ENCODE results near the gene FYB1. TPM values are rescaled to one million over a fixed set of nuclear protein-coding genes. Genes with fewer than 3 reads are reported as not detected.
A peak's percentile ranks its signal among the peaks of the same experiment; 100 is the strongest.

Gene FYB1
- total RNA-seq, 1 donor from 2014 or later = 1.6 TPM

DNA sequence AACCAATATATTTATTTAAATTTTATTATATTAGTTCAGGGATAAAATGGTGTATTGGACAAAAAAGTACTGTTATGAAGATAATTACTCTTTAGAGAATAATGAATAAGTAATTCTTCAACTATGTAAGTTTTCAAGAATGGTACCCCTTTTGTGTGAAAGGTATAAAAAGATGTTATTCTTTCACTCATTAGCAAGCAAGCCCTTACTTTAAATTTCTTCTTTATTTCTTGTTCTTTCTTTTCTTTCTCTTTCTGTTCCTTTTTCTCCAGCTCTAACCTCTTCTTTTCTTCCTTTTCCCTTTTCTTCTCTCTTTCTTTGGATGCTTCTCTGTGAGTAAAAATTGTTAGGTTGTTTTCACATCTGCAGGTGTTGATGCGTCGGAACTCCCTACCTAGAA is 82.0 kb downstream of the FYB1 start:
- no peak for FAIRE-seq
- no peak for DNase-seq (ENCODE audit: low spot score in 2 of 2)

DNA sequence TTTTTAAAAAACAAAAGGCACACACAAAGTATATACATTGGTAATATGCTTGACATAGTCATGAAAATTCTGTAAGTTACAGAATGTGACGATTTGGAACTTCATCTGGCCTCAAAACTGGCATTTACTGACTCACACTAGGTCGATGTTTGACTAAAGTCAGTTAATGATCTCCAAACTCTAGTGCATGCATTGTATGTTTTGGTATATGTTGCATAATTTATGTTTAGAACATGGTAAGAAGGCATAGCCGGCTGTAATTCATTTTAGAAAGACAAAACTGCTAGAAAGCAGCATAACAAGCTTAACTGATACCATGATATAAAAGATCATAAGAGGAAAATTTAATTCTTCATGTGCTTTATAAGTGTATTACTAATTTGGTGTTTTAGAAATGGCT is 86.6 kb downstream of the FYB1 start:
- DNase-seq (ENCODE audit: low spot score in 2 of 2) (no peak), FAIRE-seq (no peak)

DNA sequence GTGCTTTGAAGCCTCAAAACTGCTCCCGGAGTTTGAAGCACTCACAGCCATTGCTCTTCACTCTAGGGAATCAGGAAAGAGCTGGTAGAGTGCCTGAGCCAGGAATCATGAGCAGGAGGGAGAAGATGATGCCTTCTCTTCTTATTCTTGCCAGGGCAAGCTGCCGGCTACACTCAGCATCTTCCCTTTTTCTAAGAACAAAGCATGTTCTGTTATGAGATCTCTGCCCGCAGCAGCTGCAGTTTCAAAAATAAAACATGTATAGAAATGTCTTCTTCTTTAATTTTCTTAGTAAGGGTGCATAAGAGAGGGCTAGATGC is 87.3 kb downstream of the FYB1 start:
- FAIRE-seq (no peak), DNase-seq (ENCODE audit: low spot score in 2 of 2) (no peak)

DNA sequence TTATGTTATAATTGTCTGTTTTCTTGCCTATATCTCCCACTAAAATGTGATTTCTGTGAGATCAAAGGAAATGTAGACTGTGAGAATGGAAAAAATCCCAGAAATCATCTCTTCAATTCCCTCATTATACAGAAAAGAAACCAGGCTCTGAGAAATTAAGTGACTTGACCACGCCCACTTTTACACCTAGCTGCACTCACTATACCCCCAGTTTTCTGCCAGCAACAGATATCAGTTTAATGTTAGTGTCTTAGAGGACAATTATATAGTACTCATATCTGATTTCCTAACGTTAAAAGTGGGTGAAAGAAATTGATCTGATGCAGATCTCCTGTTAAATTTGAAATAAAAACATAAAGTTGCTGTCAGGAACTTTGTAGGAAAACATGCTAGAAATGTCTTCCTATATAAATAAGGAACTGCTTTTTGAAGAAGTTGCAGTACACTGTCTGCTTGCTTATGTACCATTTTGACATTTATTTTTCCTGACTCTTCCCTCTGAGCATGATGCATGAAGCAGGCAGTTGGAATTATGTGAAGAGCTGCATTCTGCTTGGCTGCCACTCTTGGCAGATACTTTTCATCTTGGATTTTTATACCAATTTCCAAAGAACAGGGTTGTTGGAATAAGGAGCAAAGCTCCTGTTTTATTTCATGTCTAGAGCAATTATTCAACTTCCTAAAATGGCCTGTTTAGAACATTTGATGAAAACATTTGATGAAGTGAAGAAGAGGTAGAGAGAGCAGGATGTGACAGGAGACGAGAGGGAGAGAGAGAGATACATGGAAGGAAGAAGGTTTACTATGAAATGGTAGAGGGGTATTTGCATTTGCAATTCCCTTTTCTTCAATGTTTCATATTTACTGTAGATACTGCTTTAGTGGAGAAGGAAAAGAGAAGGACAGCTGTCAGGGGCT is 87.9 kb downstream of the FYB1 start:
- FAIRE-seq (no peak), DNase-seq (ENCODE audit: low spot score in 2 of 2) (no peak)

DNA sequence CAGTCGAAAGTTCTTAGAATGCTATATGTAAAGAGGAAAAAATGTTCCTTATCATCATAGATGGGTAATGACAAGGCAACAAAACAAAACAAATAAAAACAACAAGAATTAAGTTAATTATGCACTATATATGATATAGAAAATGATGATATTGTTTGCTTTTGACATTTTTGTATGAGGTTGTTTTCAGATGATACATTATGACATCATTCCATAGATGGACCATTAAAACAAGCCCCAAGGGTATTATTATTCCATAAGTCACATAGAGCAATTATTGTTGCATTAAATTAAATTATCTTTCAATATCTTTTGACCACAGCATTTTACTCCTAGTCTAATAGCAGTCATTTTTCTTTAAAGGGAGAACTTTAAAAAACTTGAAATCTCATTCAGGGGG is 88.6 kb downstream of the FYB1 start:
- FAIRE-seq (no peak), DNase-seq (ENCODE audit: low spot score in 2 of 2) (no peak)

DNA sequence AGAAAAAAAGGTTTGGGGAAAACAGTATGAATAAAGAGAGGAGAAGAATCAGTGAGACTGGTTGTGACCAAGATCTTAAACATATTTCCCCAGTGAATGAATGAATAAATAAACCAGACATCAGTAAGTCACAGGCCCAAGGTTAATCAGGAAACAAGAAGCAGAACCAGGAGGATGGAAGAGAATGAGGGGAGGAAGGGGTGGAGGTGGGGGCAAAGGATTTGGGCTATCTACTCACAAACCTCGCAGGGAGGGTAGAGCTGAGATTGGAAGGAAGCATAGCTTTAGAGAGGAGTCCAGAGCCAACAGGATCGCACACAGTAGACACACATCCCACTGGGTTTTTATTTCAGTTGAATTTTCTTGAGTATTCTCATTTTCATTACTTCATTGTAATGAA is 97.4 kb downstream of the FYB1 start:
- DNase-seq (ENCODE audit: low spot score in 2 of 2) (no peak), FAIRE-seq (no peak)

DNA sequence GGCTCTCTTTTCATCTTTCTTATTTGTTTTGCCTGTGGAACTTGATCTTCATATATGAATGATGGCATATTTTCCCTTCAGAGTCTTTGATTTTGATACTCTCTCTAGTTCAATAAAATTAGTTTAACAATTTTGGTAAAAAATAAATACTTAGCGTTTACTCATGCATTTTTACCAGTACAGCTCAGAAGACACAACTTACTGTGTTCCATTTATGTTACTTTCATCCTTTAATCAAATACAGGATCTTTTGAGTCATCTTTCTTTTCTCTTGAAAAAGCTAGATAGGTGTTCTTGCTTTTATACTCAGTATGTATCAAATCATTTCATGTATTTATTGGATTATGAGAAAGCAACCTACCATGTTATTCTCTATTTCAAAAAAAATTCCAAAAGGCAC is 98.0 kb downstream of the FYB1 start:
- FAIRE-seq = no peak

DNA sequence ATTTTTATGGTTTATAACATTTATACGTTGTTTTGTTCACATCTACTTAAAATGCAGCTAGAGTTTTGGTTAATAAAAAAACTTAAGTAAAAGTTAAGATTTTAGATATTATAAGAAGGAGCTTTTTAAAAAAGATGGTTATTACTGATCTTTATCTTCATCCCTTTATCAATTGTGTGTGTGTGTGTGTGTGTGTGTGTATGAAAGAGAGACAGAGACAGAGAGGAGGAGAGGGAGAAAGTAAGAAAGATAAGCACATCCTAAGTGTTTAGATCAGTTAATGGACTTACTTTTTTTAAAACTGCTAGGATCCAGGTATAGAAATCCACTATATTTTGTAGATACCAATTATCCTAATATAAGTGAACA is 99.3 kb downstream of the FYB1 start:
- DNase-seq (ENCODE audit: low spot score in 2 of 2) (no peak), FAIRE-seq (peak; percentile 55)

More for the DNA sequence above, 98.0 kb downstream of the FYB1 start:
- no peak for DNase-seq (ENCODE audit: low spot score in 2 of 2)

DNA sequence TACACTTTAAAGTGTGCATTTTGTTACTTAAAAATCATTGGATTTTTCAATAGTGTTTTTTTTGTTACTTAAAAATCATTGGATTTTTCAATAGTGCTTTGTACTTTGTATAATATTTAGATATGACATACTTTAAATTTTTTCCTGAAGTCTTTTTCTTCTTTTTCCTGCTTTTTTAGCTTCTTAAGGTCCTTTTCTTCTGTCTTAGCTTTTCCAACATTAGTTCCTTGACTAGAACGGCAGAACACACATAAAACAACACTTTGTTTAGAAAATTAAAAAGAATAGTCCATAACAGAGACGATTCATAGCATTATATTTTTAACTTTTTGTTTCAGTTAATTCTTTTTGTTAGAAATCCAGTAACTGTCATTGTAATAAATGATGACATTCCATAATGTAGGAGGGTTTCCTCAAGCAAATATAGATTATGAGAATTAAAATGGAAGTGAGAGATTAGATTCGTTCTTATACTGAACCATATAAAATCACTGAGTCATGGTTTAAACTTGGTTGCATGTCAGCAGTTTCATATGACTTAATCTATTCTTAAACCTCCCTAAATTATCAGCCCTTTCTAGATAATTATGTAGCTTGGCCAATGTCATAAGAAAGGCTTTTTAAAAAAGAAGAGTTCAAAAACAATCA is 99.8 kb downstream of the FYB1 start:
- DNase-seq (ENCODE audit: low spot score in 2 of 2) (no peak), FAIRE-seq (no peak)

DNA sequence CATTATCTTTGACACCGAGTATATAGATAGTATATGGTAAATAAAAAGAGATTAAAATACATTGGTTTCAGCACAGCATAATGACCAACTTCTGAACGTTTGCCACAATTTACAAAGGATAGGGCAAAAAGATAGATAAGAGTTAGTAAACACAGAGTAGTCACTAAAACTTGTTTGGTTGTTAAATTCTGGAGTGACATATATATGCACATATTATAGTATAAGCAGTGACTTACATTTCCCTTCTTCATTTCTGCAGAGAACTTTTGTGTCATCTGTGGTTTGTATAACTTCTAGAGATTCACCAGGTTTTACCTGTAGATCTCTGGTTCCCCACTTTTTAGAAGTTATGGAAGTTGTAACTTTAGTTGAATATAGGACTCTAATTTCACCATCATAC is 100.7 kb downstream of the FYB1 start:
- no peak for FAIRE-seq
- no peak for DNase-seq (ENCODE audit: low spot score in 2 of 2)

DNA sequence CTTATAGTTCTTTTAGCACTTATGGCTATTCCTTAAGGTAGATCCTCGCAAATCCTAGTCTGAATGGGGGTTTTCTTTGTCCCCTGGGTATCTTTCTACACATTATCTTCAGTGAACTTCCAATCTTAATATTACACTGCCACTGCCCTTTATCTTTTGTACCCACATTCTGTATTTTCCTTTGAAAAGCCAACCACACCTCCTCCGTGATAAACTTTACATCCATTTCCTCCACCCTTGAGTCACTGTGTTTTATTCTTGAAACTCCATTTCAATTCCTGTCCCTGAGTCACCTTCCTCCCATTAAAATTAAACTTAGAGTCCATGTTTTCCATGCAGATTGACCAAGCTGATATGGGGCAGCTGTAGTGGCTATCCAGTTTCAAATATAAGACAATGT is 102.0 kb downstream of the FYB1 start:
- FAIRE-seq = no peak
- DNase-seq (ENCODE audit: low spot score in 2 of 2) = no peak

DNA sequence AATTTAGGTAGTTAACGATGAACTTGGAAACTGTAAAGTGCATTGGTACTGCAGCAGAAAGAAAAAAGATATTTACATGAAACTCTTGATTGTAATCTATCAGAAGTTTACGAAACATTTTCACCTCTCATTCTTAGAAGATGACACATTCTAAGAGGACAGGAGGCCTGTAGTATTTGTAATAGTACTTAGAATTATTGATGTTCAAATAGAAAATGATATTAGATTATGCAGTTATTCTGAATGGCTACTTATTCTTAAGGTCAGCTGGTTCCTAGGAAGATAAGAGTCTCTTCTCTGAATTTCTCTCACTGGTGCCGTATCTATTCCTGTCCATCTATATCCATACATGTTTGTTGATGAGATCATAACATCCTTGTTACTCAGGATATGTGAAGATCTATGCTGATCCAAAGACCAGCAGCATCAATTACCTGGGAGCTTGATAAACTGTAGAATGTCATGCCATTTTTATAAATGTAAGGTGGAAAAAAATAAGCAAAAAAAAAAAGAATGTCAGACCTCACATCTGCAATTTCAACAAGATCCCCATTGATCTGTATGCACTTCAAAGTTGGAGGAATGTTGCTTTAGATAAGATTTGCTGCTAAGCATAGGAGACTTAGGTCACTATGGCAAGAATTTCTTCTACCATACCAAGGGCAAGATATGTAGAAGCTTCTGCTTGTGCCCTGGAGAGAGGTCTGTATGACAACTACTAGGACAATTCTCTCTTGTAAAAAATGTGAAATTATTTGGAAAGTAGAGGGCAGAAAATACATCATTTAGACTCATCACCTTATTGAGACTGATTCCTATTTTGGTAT is 102.8 kb downstream of the FYB1 start:
- FAIRE-seq = no peak
- no peak for DNase-seq (ENCODE audit: low spot score in 2 of 2)

DNA sequence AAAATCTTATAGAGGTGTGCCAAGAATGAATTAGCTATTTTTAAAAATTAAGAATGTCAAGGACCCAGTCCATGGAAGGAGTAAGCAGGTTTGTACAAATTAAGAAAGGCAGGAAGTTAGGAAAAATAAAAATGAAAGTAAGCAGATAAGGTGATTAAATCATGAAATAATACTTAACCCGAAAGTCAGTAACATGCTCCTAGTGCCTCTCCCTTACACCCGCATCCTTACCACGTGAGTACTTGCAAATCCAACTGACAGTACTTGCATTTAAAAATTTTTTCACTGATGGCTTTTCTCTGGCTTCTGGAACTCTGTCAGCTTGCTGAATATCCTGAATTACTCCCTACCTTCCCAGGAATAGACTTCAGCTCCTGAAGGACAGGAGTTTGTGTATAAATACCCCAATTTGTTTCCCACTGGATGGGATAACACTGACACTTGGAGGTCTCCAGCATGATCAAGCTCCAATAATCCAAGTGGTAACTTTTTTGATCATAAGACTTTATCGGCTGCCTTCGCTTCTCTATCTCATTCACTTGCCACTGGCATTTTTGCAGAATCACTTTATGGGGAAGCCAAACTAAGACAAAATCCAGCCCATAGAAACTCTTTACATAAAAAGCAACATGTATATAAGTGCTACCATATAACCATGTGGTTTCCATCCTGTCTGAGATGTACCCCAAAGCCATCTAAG is 103.6 kb downstream of the FYB1 start:
- FAIRE-seq (no peak), DNase-seq (ENCODE audit: low spot score in 2 of 2) (no peak)

DNA sequence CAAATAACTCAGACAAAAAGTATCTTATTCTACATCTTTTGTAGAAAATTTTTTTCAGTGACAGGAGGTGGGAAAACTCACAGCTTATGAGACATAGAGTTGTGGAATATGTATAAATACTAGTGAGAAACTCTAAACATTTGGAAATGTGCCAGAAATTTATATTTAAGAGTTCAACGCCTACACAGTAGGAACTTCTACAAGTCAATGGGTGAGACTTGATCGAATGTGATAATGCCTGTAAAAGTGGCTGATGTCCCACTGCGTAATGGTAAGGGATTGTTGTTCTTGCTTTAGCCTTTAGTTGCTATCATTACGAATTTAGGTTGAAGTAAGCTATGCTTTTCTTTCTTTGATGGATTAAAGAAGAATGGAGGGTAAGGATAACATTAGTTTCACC is 105.2 kb downstream of the FYB1 start:
- DNase-seq (ENCODE audit: low spot score in 2 of 2) (no peak), FAIRE-seq (no peak)

DNA sequence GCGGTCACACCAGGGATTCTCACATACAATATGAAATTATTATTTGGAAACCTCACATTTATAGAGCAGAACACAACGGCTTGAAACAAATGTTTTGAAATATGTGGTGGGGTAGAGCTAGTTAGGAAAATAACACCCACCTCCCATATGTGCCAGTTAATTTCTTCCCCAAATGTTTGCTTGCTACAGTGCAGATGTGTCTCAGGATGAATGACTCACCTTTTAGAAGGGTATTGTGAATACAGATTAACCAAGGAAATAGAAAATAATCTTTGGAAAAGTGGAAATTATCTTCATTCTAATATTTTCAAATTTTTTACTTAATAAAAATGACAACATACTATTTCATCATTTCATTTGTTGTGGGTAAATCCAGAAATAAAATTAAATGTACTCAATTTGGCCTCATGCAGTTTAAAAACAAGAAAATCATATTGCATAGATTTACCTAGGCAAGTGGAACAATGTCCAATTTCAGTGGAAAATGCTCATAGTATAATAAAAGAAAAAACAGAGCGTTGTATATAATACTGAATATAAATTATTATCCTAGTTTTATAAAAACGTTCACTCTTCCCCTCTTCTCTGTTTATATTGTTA is 105.9 kb downstream of the FYB1 start:
- FAIRE-seq = no peak

DNA sequence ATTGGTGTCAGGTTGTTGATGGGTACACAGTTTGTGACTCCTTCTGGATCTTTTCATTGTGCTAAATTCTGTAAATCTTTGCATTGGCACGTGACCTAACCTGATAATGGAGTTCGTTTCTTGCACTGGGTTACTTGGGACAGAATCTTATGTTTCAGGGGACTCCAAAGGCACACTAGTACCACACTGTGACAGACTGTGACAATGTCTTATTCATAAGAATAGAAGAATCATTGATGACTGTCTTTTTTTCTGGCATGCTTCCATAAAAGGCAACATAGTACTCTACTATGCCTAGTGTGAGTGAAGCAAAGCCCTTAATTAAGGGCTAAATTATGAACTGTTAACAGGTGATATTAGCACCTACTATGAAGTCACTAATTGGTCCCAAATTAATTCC is 109.8 kb downstream of the FYB1 start:
- DNase-seq (ENCODE audit: low spot score in 2 of 2) (peak in 1 of 2 donors; percentile 3), FAIRE-seq (no peak)

More for the DNA sequence above, 105.9 kb downstream of the FYB1 start:
- DNase-seq (ENCODE audit: low spot score in 2 of 2) = no peak

DNA sequence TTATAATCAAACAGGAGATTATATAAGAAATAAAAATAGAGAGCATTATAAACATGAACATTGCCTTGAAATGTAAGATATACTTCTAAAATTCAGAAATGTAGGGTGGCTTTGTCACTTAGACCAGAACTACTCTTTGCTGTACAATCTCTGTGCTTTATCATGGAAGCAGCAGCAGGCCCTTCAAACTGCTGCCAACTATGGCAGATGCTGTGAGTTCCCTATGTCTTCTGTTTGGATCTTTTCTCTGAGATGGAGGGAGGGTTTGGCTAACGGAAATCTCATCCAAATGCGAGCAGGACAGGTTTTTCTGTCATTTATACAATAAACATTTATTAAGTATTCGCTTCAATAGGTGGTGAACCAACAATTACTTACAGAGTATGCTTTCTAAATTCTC is 110.4 kb downstream of the FYB1 start:
- no peak for DNase-seq (ENCODE audit: low spot score in 2 of 2)
- FAIRE-seq = no peak

DNA sequence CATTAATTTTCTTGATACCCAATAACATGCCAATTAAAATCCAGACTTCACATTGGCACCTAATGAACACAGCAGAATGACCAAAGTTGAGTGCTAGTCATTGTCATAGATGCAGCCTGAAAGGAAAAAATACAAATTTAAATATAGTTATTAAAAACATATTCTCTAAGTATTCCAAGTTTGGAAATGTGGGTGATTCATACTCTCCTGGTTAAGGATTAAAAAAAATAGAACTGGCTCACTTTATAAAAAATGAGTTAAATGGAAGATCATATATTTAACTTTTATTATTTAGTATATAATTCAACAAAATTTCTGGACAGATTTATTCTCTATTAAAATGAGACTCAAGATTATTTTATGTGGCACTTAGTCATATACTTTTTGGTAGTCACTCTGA is 112.0 kb downstream of the FYB1 start:
- peak; percentile 85 for FAIRE-seq
- no peak for DNase-seq (ENCODE audit: low spot score in 2 of 2)

DNA sequence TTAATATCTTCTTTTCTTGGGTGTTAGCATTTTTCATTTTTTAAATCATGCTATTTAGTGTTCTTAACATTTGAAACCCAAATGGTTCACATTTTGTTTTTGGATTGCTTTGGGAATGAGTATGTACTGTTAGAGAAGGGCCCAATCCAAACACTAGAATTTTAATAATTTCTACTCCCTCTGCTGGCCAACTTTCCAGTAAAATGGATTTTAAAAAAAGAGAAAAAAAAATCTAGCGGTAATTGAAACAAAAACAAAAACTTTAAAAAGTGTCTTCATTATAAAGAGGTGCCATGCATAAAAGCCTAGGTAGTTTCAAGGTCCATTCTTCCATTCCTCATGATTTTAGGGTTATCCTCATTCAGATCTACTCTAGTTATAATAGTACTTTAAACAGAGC is 113.0 kb downstream of the FYB1 start:
- no peak for FAIRE-seq

DNA sequence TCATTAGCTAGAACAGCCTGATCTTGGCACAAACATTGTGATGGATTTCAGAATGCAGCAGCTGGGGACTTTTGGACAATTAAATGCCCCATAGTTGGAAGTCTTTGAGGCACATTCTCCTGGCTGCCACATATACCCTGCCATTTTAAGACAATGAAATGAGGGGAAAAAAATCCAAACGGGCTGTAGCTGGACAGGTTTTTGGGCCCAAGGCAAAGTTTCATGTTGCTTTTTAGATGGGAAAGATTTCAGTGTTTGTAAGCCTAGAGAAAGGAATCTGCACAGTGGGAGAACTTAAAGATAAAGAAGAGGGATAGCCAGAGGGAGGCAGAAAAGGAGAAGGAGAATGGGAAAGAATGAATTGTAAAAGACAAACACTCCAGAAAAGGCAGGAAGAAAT is 115.1 kb downstream of the FYB1 start:
- no peak for FAIRE-seq
- no peak for DNase-seq (ENCODE audit: low spot score in 2 of 2)

More for the DNA sequence above, 113.0 kb downstream of the FYB1 start:
- DNase-seq (ENCODE audit: low spot score in 2 of 2) = no peak

Measured in frontal cortex (tissue), 4 donors.